Astrocyte of the spinal cord (primary cell): Measurements from ENCODE around the gene BTBD19.
A peak's percentile ranks its signal among the peaks of the same experiment; 100 is the strongest.

Experiments used
- DNase-seq: peaks from one replicate; pipeline ENCODE4 v3.0.0; 2011; ENCODE audit warnings: low read depth, low spot score
- H3K4me3 ChIP-seq: 2 replicates; pipeline ENCODE4 v1.5.1; 2011; ENCODE audit warnings: low read depth, mild to moderate bottlenecking, low read length, moderate library complexity
- CTCF ChIP-seq: IDR thresholded peaks from 2 replicates; pipeline ENCODE4 v1.5.1; 2012; ENCODE audit warnings: low read depth, mild to moderate bottlenecking, low read length, inconsistent platforms
- in situ Hi-C: cut with HindIII; loops from 2 replicates; pipeline ENCODE4 v1.10.0; 2017; ENCODE audit warnings: low sequenced_read_pairs

BTBD19 gene

GRCh38 chr1:44842486-44842861 is 34.2 kb downstream of the BTBD19 start:
- no peak for TF ChIP-seq CTCF
- H3K4me3 ChIP-seq: peak overlapping the region; percentile 51
- DNase-seq: no peak
- in situ Hi-C loops: no loop called here

- no peak for TF ChIP-seq CTCF
- peak within 1 kb of the TSS; percentile 51 for H3K4me3 ChIP-seq
- peak; percentile 73 for DNase-seq
- in situ Hi-C loops: no loop called here
Measured at GRCh38 chr1:44842862-44843655, 34.7 kb downstream of the BTBD19 start, which contains the start of gene PTCH2. TSS of gene PTCH2 (minus strand) at chr1:44843253. CDS start at chr1:44842932, 321 bp downstream.

- no peak for DNase-seq
- H3K4me3 ChIP-seq: no peak overlapping the region
- TF ChIP-seq CTCF: no peak
- in situ Hi-C loops: no loop called here
Measured at GRCh38 chr1:44846985-44847384, 38.7 kb downstream of the BTBD19 start.

- no peak for TF ChIP-seq CTCF
- in situ Hi-C loops: no loop called here
- no peak for DNase-seq
- H3K4me3 ChIP-seq: no peak overlapping the region
Measured at GRCh38 chr1:44847845-44848244, 39.5 kb downstream of the BTBD19 start.

- in situ Hi-C loops: no loop called here
Measured at GRCh38 chr1:44848456-44849181, 40.3 kb downstream of the BTBD19 start.

More at GRCh38 chr1:44848456-44849181, 40.3 kb downstream of the BTBD19 start:
- H3K4me3 ChIP-seq: no peak overlapping the region
- no peak for DNase-seq
- TF ChIP-seq CTCF: no peak
